GM12878 (cell line): ENCODE measurements around the gene INHBE. TPM values are rescaled to one million over a fixed set of nuclear protein-coding genes. Genes with fewer than 3 reads are reported as not detected.
A peak's percentile ranks its signal among the peaks of the same experiment; 100 is the strongest.

Experiments used
- ATAC-seq: fragments of 200-7000 bp; cut with Tn5 transposase; 3 replicates; pipeline ENCODE4 v1.9.1; 2020; ENCODE audit warnings: mild to moderate bottlenecking, moderate library complexity
- BruUV-seq: library from RNA; stranded (reverse); fragments of 400-500 nt; replicated peaks from 2 replicates; lab custom pipeline; 2021; lab: Mats Ljungman, UMichigan
- CTCF ChIA-PET: fragments of 300-600 bp; sonication (Branson Sonifier 250); formaldehyde crosslinking; extraction: SDS; loops from one replicate; lab custom pipeline; 2021; ENCODE audit warnings: inconsistent platforms; lab: Yijun Ruan, JAX
- POLR2A ChIA-PET: fragments of 350-600 bp; formaldehyde crosslinking; extraction: SDS; loops from one replicate; lab custom pipeline; 2021; ENCODE audit warnings: inconsistent platforms; lab: Charles Lee
- RAD21 ChIA-PET: fragments of 300-600 bp; sonication (Branson Sonifier 250); formaldehyde crosslinking; loops from one replicate; lab custom pipeline; 2023; ENCODE audit warnings: antibody characterized with exemption; ENCODE audit not compliant: unreplicated experiment; lab: Charles Lee
- SMC1A ChIA-PET: fragments of 300-600 bp; sonication (Branson Sonifier 250); formaldehyde crosslinking; loops from one replicate; lab custom pipeline; 2023; ENCODE audit not compliant: unreplicated experiment, uncharacterized antibody; lab: Charles Lee
- DNase-seq: peaks from one replicate; pipeline ENCODE4 v3.0.0-alpha.2; 2011; ENCODE audit warnings: low read depth, low spot score
- FAIRE-seq: peaks from 3 replicates; lab custom pipeline; 2011; peaks lifted over from hg19 to GRCh38; lab: Jason Lieb, UNC
- H2AFZ ChIP-seq: 2 replicates; pipeline ENCODE4 v1.6.0; 2011; ENCODE audit warnings: low read depth, low read length, control low read depth; ENCODE audit not compliant: control insufficient read depth
- H3K27ac ChIP-seq: 2 replicates; pipeline ENCODE4 v1.5.1; 2011; ENCODE audit warnings: control low read depth; ENCODE audit not compliant: control insufficient read depth, insufficient read depth
- H3K27me3 ChIP-seq, 2 experiments: replicated peaks in 1 of 2; 2 replicates each; pipeline versions ENCODE4 v1.6.0 to v1.6.1; 2011; ENCODE audit warnings: low read length in 1 of 2; ENCODE audit not compliant: control insufficient read depth in 2 of 2, insufficient read depth in 2 of 2
- H3K36me3 ChIP-seq, 2 experiments: 2 replicates each; pipeline ENCODE4 v1.5.1; 2011; ENCODE audit warnings: low read length in 1 of 2; ENCODE audit not compliant: control insufficient read depth in 2 of 2, insufficient read depth in 2 of 2
- H3K4me1 ChIP-seq: 2 replicates; pipeline ENCODE4 v1.6.1; 2011; ENCODE audit warnings: mild to moderate bottlenecking, low read length, moderate library complexity, mixed read lengths; ENCODE audit not compliant: control insufficient read depth, insufficient read depth
- H3K4me2 ChIP-seq: 2 replicates; pipeline ENCODE4 v1.6.0; 2011; ENCODE audit warnings: control low read depth; ENCODE audit not compliant: control insufficient read depth, insufficient read depth
- H3K4me3 ChIP-seq: fragments of 200-600 bp; sonication (generic); 2 replicates; pipeline ENCODE4 v1.5.1; 2016
- H3K79me2 ChIP-seq: 2 replicates; pipeline ENCODE4 v1.6.0; 2011; ENCODE audit warnings: low read length; ENCODE audit not compliant: control insufficient read depth, insufficient read depth
- H3K9ac ChIP-seq: 2 replicates; pipeline ENCODE4 v1.8.0; 2011; ENCODE audit warnings: low read length, control low read depth, mixed read lengths; ENCODE audit not compliant: control insufficient read depth, insufficient read depth
- H3K9me3 ChIP-seq: replicated peaks from 3 replicates; pipeline ENCODE4 v1.5.1; 2011; ENCODE audit warnings: mild to moderate bottlenecking, low read length; ENCODE audit not compliant: control insufficient read depth, insufficient read depth
- H4K20me1 ChIP-seq: 2 replicates; pipeline ENCODE4 v1.6.0; 2011; ENCODE audit not compliant: control insufficient read depth, insufficient read depth
- BRCA1 ChIP-seq: IDR thresholded peaks from 2 replicates; pipeline ENCODE4 v1.6.1; 2011; ENCODE audit warnings: low read depth, low read length, improper control_type of control experiment
- EZH2 ChIP-seq: IDR thresholded peaks from 2 replicates; pipeline ENCODE4 v1.6.1; 2012; ENCODE audit warnings: low read depth, mild to moderate bottlenecking, control low read depth, inconsistent platforms, low read length, borderline replicate concordance; ENCODE audit not compliant: control insufficient read depth
- IKZF1 ChIP-seq: fragments of 450-650 bp; conservative IDR thresholded peaks from 2 replicates; pipeline ENCODE4 v1.6.1; 2017; ENCODE audit warnings: antibody characterized with exemption, mild to moderate bottlenecking
- IKZF2 ChIP-seq, 2 experiments: fragments of 450-650 bp; IDR thresholded peaks; 2 replicates each; pipeline ENCODE4 v1.6.1; 2017; ENCODE audit warnings: mild to moderate bottlenecking in 2 of 2, moderate library complexity in 2 of 2
- NFYA ChIP-seq: IDR thresholded peaks from 2 replicates; pipeline ENCODE4 v1.6.1; 2011; ENCODE audit warnings: low read depth, mild to moderate bottlenecking, low read length, improper control_type of control experiment, borderline replicate concordance
- NR2C1 ChIP-seq: fragments of 450-650 bp; IDR thresholded peaks from 2 replicates; pipeline ENCODE4 v1.6.1; 2017; ENCODE audit warnings: antibody characterized with exemption, mild to moderate bottlenecking, moderate library complexity
- RELA ChIP-seq: fragments of 450-650 bp; IDR thresholded peaks from 2 replicates; pipeline ENCODE4 v1.8.0; 2014; ENCODE audit warnings: borderline replicate concordance; ENCODE audit not compliant: partially characterized antibody
- SREBF1 ChIP-seq: IDR thresholded peaks from 2 replicates; pipeline ENCODE4 v1.6.1; 2012; ENCODE audit warnings: mild to moderate bottlenecking, low read length
- SREBF2 ChIP-seq: IDR thresholded peaks from 2 replicates; pipeline ENCODE4 v1.6.1; 2012; ENCODE audit warnings: mild to moderate bottlenecking, low read length
- TCF7 ChIP-seq: IDR thresholded peaks from 2 replicates; pipeline ENCODE4 v1.6.1; 2014; ENCODE audit warnings: antibody characterized with exemption, borderline replicate concordance
- WRNIP1 ChIP-seq: IDR thresholded peaks from 2 replicates; pipeline ENCODE4 v1.6.1; 2011; ENCODE audit warnings: low read depth, low read length, improper control_type of control experiment, borderline replicate concordance
- WGBS: methylation state at CpG from one replicate; pipeline ENCODE4 v1.1.6; 2016; ENCODE audit warnings: low lambda C conversion rate; ENCODE audit not compliant: insufficient replicate concordance, insufficient coverage; ENCODE audit errors: missing lambda C conversion rate; 5-methylcytosine and 5-hydroxymethylcytosine counted together
- in situ Hi-C: fragments of 300-500 bp; cut with MboI; formaldehyde crosslinking; loops from 9 replicates; pipeline ENCODE4 v1.14.3; 2018; ENCODE audit warnings: mixed read lengths
- intact Hi-C: fragments of 100-400 bp; cut with micrococcal nuclease; formaldehyde crosslinking; loops from one replicate; pipeline ENCODE4 v1.14.2; 2022; ENCODE audit not compliant: unreplicated experiment
- polyA plus RNA-seq, 11 experiments: library from polyadenylated mRNA; depleted of rRNA in 4 of 11; unstranded in 6 of 11; stranded (reverse) in 5 of 11; fragments of >200 nt; fragmentation: Nextera tagmentation in 4 of 11; fragmentation: Illumina TruSeq in 1 of 11; extraction: Ambion mirVana in 4 of 11; extraction: Trizol in 1 of 11; gene quantifications; 1 replicate in 1 of 11; 2 replicates in 10 of 11; pipeline versions ENCODE4 v1.2.1 to v1.2.3, GENCODE V29; 2011 to 2016; ENCODE audit warnings: inconsistent platforms in 2 of 11, missing spikeins in 2 of 11, low read depth in 1 of 11
- total RNA-seq, 4 experiments: library from RNA; depleted of rRNA in 3 of 4; stranded (reverse); fragments of >200 nt in 3 of 4; fragmentation: Illumina TruSeq in 1 of 4; extraction: Trizol in 1 of 4; gene quantifications; 2 replicates each; pipeline versions ENCODE4 v1.2.1 to v1.2.3, GENCODE V29; 2013 to 2021

Gene INHBE
- total and polyA plus RNA-seq, 10 of the 15 experiments (the other 5 are each of a cell fraction or from before 2014, with no cell fraction given): 0.09 to 2.5 (median 0.37) TPM

GRCh38 chr12:57428965-57429364 is 26.1 kb upstream of the INHBE start (continued):
- no peak for TF ChIP-seq NFYA
- TF ChIP-seq EZH2: no peak
- TF ChIP-seq TCF7: no peak
- no peak for TF ChIP-seq BRCA1
- TF ChIP-seq SREBF2: no peak
- TF ChIP-seq SREBF1: no peak

DNA sequence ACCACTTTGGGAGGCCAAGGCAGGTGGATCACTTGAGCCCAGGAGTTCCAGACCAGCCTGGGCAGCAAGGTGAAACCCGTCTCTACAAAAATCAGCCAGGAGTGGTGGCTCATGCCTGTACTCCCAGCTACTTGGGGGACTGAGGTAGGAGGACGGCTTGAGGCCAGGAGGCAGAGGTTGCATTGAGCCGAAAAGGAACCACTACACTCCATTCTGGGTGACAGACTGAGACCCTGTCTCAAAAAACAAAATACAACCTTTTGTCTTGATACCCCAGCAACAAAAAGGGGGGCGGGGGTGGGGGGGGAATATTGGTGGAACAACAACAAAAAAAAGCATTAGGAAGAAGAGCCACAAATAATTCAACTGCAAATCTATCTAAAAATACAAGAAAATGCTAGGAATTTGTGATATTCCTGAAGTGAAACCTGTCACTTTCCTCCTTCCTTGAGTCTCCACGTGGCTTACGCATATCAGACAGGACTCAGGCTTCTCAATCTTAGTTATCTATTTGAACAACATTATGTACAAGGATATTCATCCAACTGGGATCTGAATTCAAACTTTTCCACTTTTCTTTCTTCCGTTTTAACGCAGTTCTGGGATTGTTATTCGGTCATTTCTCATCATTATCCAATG is 25.5 kb upstream of the INHBE start:
- ChIA-PET CTCF (interaction anchor here (0.6 to 5.7 kb wide), 9 partner anchors 11 to 122 kb away, joined by 3 to 82 read pairs (median 6); partner anchors contain the start of gene INHBE), RAD21 (interaction anchor here (0.6 to 2.2 kb wide), 10 partner anchors 9 to 184 kb away, joined by 3 to 55 read pairs (median 3); partner anchors contain the start of genes GLI1 and INHBE), SMC1A (interaction anchor here (0.6 to 2.1 kb wide), 8 partner anchors 11 to 168 kb away, joined by 3 to 30 read pairs (median 3); partner anchors contain the start of genes GLI1 and INHBE), POLR2A (interaction anchor here (1.0 to 2.3 kb wide), 8 partner anchors 10 to 180 kb away, joined by 3 to 29 read pairs (median 4); partner anchors contain the start of genes GLI1 and INHBE)
- WGBS: 11% methylated on average over 9 of the region's 9 CpGs
- H3K36me3 ChIP-seq: no peaks in the 10 kb centered on the region; a peak in 1 of 4 replicates
- peak overlapping the region; percentile 81 for H3K4me2 ChIP-seq
- H3K4me3 ChIP-seq: peak overlapping the region; percentile 88
- H4K20me1 ChIP-seq: no peaks in the 10 kb centered on the region
- H3K4me1 ChIP-seq: peaks cover 5% of the 10 kb centered on the region; the same call in 1 of the 2 replicates
- H3K79me2 ChIP-seq: peaks cover 20% of the 10 kb centered on the region
- no peaks in the 10 kb centered on the region for H3K27me3 ChIP-seq
- DNase-seq (no peak), ATAC-seq (peak; percentile 3; the same call in 1 of the 3 replicates), FAIRE-seq (no peak)
- in situ Hi-C loops: no loop called here
- intact Hi-C loops: no loop called here
- BruUV-seq: TSS peak; percentile 92
- no peaks in the 10 kb centered on the region for H3K9me3 ChIP-seq
- H2AFZ ChIP-seq: peak overlapping the region; percentile 69
- H3K9ac ChIP-seq: peak overlapping the region; percentile 90
- peak overlapping the region; percentile 90 for H3K27ac ChIP-seq
- no peak for TF ChIP-seq NR2C1
- peak in 1 of 2 experiments; percentile 27; a peak in 1 of 4 replicates for TF ChIP-seq IKZF2 (IDR thresholded peaks at IDR 0.05)
- 0 out of 2 replicates have a peak, but pooled peaks have one; percentile 7 for TF ChIP-seq IKZF1
- no peak for TF ChIP-seq RELA
- TF ChIP-seq WRNIP1: no peak
